WI38 (cell line): Measurements from ENCODE around the gene FLNC.

Source experiments
- H3K4me3 ChIP-seq: 2 replicates; pipeline ENCODE4 v1.5.1; 2011; ENCODE audit warnings: low read depth, mild to moderate bottlenecking, control low read depth, low read length
- TF ChIP-seq, protein P1 (sequence below): IDR thresholded peaks from 2 replicates; pipeline ENCODE4 v1.5.1; 2012; ENCODE audit warnings: low read depth, mild to moderate bottlenecking, control low read depth, low read length

The FLNC gene

DNA sequence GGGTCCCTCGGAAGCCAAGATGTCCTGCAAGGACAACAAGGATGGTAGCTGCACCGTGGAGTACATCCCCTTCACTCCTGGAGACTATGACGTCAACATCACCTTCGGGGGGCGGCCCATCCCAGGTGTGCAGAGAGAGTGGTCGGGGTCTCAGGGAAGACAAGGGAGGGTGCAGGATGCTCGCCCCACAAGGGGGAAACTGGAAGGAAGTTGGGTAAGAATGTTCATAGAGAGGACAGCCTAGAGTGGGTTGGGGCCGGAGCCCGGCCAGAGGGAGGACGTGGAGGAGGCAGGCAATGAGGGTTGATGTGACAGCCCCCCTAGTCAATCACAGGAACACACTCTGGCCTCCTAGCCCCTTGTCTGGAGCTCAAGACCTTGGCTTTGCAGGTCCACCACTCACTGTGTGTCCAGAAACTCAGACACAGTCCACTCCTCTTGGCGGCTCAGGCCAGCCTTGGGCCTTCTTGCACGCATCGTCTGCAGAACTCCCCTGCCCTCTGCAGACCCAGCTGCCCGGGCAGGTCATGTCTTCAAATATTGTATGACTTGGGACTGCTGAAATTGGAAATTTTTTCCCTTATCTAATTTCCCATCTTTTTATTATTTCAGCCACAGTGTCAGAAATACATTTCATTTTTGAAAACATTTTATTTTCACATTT is 16.7 kb downstream of the FLNC start:
- TF ChIP-seq, protein P1, sequence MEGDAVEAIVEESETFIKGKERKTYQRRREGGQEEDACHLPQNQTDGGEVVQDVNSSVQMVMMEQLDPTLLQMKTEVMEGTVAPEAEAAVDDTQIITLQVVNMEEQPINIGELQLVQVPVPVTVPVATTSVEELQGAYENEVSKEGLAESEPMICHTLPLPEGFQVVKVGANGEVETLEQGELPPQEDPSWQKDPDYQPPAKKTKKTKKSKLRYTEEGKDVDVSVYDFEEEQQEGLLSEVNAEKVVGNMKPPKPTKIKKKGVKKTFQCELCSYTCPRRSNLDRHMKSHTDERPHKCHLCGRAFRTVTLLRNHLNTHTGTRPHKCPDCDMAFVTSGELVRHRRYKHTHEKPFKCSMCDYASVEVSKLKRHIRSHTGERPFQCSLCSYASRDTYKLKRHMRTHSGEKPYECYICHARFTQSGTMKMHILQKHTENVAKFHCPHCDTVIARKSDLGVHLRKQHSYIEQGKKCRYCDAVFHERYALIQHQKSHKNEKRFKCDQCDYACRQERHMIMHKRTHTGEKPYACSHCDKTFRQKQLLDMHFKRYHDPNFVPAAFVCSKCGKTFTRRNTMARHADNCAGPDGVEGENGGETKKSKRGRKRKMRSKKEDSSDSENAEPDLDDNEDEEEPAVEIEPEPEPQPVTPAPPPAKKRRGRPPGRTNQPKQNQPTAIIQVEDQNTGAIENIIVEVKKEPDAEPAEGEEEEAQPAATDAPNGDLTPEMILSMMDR, result no peak
- H3K4me3 ChIP-seq, result no peak overlapping the region

GRCh38 chr7:128847721-128848211 is 17.6 kb downstream of the FLNC start:
- TF ChIP-seq, protein P1, result no peak
- no peak overlapping the region for H3K4me3 ChIP-seq

GRCh38 chr7:128848289-128849155 is 18.3 kb downstream of the FLNC start:
- H3K4me3 ChIP-seq, result no peak overlapping the region
- TF ChIP-seq, protein P1, result no peak

DNA sequence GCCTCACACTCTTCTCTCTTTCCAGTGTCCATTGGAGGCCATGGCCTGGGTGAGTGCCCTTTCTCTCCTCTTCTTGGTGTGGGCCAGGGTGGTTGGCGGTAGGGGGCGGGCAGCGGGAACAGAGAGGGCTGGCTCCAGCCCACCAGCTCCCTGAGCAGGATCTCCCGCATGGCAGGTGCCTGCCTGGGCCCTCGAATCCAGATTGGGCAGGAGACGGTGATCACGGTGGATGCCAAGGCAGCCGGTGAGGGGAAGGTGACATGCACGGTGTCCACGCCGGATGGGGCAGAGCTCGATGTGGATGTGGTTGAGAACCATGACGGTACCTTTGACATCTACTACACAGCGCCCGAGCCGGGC is 18.9 kb downstream of the FLNC start:
- TF ChIP-seq, protein P1, result no peak

GRCh38 chr7:128849804-128850490 is 19.7 kb downstream of the FLNC start:
- H3K4me3 ChIP-seq, result no peak overlapping the region
- TF ChIP-seq, protein P1, result no peak

More for the DNA sequence above, 18.9 kb downstream of the FLNC start:
- H3K4me3 ChIP-seq, result no peak overlapping the region

- H3K4me3 ChIP-seq, result no peak overlapping the region
- TF ChIP-seq, protein P1, result no peak
Observed at GRCh38 chr7:128852537-128853254, 22.5 kb downstream of the FLNC start.
